GM12864 (cell line): Measurements from ENCODE around the gene KCTD10.

Source experiments
- DNase-seq: peaks from one replicate; pipeline ENCODE4 v3.0.0-alpha.2; 2011; ENCODE audit warnings: low read depth
- H3K4me3 ChIP-seq: 2 replicates; pipeline ENCODE4 v1.5.1; 2011; ENCODE audit warnings: mild to moderate bottlenecking, low read depth, low read length, control low read depth
- CTCF ChIP-seq: IDR thresholded peaks from 2 replicates; pipeline ENCODE4 v1.5.1; 2011; ENCODE audit warnings: low read depth, mild to moderate bottlenecking, moderate library complexity, low read length, control low read depth, inconsistent platforms; ENCODE audit errors: missing control alignments

The KCTD10 gene

DNA sequence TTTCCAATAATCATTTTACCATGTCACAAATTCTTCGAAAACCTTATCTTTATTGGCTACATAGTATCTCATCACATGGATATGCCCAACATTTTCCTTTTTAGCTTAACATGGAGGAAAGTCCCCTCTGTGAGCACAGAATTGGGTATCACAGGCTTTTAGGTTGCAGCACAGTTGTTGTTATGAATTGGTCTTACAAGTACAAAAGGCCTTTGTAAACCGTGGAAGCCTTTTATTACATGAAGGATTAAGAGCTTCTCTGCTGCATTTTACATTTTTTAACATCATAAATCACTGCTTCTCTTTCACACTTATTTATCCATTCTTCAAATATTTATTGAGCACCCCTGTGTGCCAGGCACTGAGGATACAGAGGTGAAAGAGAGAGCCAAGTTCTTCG is 26.5 kb upstream of the KCTD10 start:
- DNase-seq = no peak

DNA sequence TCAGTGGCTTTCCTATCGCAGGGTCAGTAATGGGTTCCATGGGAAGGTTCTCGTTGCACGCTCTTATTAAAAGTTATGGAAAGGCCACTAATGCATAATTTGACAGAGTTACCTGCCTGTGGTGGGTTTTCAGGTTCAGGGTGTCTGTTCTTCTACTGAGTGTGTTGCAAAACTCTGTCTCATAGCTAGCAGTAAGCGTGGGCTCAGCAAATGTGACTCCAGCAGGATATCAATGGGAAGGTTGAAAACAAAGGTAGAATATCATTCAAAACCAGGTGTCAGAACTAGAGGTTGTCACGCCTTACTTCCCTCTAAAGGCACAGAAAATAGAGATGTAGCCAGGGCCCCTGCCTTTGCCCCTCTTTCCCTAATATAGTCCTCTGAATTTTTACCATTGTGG is 25.2 kb upstream of the KCTD10 start:
- no peak for DNase-seq
- TF ChIP-seq CTCF = no peak
- H3K4me3 ChIP-seq = no peak overlapping the region

More for the DNA sequence above, 26.5 kb upstream of the KCTD10 start:
- no peak overlapping the region for H3K4me3 ChIP-seq
- no peak for TF ChIP-seq CTCF

DNA sequence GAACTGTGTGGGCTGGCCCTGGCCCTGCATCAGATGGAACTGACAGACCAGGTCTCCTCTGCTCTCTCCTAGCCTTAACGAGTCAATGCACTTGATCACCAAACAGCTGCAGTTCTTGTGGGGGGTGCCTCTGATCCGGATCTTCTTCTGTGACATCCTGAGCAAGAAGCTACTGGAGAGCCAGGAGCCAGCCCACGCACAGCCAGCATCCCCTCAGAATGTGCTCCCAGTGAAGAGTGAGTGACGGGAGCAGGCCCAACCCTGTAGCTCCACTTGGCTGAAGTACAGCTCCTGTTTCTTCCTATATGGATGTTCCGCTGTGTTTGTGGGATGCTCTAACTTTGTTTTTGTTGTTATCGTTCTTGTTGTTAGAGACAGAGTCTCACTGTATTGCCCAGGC is 24.2 kb upstream of the KCTD10 start:
- DNase-seq = no peak
- no peak overlapping the region for H3K4me3 ChIP-seq
- TF ChIP-seq CTCF = no peak

GRCh38 chr12:109500406-109501185 is 23.5 kb upstream of the KCTD10 start:
- no peak for DNase-seq
- no peak for TF ChIP-seq CTCF
- H3K4me3 ChIP-seq = no peak overlapping the region

DNA sequence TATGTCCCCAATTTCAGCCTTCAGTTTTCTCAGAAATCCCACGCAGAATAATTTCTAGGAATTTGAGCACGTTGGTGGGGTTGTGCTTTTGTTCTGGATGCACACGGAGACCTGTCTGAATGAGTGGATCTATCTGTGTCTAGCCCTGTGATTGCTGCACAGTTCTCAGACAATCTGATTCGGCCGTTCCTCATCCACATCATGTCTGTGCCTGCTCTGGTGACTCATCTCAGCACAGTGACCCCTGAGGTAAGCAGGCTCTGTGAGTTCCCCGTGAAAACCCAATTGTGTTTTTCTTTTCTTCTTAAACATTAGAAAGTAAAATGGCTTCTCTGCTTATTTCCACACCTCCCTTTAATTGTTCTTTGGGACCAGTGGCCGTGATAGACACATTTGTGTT is 20.6 kb upstream of the KCTD10 start:
- no peak for DNase-seq
- TF ChIP-seq CTCF = no peak
- H3K4me3 ChIP-seq = no peak overlapping the region

- no peak overlapping the region for H3K4me3 ChIP-seq
- no peak for DNase-seq
- no peak for TF ChIP-seq CTCF
Observed at GRCh38 chr12:109496306-109496705, 19.2 kb upstream of the KCTD10 start.

DNA sequence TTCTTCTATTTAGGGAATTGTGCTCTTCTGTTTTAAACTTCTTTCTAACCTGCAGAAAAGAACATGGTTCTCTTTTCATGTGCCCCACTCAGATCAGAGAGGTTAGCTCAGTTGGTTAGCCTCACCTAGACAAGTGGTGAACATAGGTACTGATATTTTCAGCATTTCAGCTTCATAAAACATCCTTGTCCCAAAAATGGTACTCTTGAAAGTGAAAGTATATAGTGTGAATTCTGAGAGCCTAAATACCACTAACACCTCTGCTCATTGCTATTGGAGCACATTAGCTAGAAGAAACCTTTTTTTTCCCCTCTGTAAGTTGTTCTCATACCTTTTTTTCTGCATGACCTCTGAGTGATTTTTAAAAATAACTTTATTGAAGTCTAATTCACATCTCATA is 17.9 kb upstream of the KCTD10 start:
- no peak for TF ChIP-seq CTCF
- no peak for DNase-seq

More for the DNA sequence above, 17.9 kb upstream of the KCTD10 start:
- H3K4me3 ChIP-seq = no peak overlapping the region
